Activated CD8-positive, alpha-beta memory T cell treated with anti-CD3 and anti-CD28 coated beads for 24 hours (primary cell): ENCODE results near the gene KCNA2.

Experiments
- DNase-seq: peaks from one replicate; pipeline ENCODE4 v3.0.0-alpha.2; 2020

KCNA2 gene

GRCh38 chr1:110605901-110606656 lies at the start of gene KCNA2:
Gene KCNA2, minus strand, starts transcription at chr1:110606358. Its CDS starts 1,576 bp downstream, at chr1:110604782.
- no peak for DNase-seq

GRCh38 chr1:110650609-110651008 lies 44.5 kb upstream of the KCNA2 start:
- DNase-seq, result no peak

- DNase-seq, result no peak
Measured at GRCh38 chr1:110648417-110648816, 42.3 kb upstream of the KCNA2 start.

GRCh38 chr1:110647254-110647891 lies 41.2 kb upstream of the KCNA2 start:
- DNase-seq, result no peak

GRCh38 chr1:110645821-110646735 lies 39.9 kb upstream of the KCNA2 start:
- DNase-seq, result no peak

GRCh38 chr1:110645211-110645610 lies 39.1 kb upstream of the KCNA2 start:
- DNase-seq, result no peak

- no peak for DNase-seq
Measured at GRCh38 chr1:110643879-110644472, 37.8 kb upstream of the KCNA2 start.

- DNase-seq, result no peak
Measured at GRCh38 chr1:110639724-110640386, 33.7 kb upstream of the KCNA2 start.

- DNase-seq, result no peak
Measured at GRCh38 chr1:110638556-110638955, 32.4 kb upstream of the KCNA2 start.

- no peak for DNase-seq
Measured at GRCh38 chr1:110638058-110638457, 31.9 kb upstream of the KCNA2 start.

GRCh38 chr1:110637475-110637874 lies 31.3 kb upstream of the KCNA2 start:
- DNase-seq, result no peak

GRCh38 chr1:110636149-110636935 lies 30.2 kb upstream of the KCNA2 start:
- no peak for DNase-seq

GRCh38 chr1:110635434-110635833 lies 29.3 kb upstream of the KCNA2 start:
- DNase-seq, result peak; percentile 57

- peak; percentile 88 for DNase-seq
Measured at GRCh38 chr1:110634455-110635311, 28.5 kb upstream of the KCNA2 start.

GRCh38 chr1:110634086-110634454 lies 27.9 kb upstream of the KCNA2 start:
- no peak for DNase-seq

GRCh38 chr1:110633646-110634030 lies 27.5 kb upstream of the KCNA2 start:
- DNase-seq, result peak; percentile 50

- peak; percentile 57 for DNase-seq
Measured at GRCh38 chr1:110631836-110632620, 25.9 kb upstream of the KCNA2 start.

GRCh38 chr1:110630839-110631663 lies 24.9 kb upstream of the KCNA2 start:
- peak; percentile 94 for DNase-seq
